Activated CD4-positive, alpha-beta T cell treated with anti-CD3 and anti-CD28 coated beads for 48 hours (primary cell): Measurements from ENCODE around the gene TF.

Experiments used
- DNase-seq: peaks from one replicate; pipeline ENCODE4 v3.0.0-alpha.2; 2020

TF gene

GRCh38 chr3:133838296-133838789 lies 92.2 kb downstream of the TF start:
- DNase-seq: no peak

- no peak for DNase-seq
These were observed 93.0 kb downstream of the TF start for GRCh38 chr3:133838916-133839800.

GRCh38 chr3:133840055-133840737 lies 94.0 kb downstream of the TF start:
- DNase-seq: no peak

- no peak for DNase-seq
These were observed 94.6 kb downstream of the TF start for GRCh38 chr3:133840767-133841166.

- DNase-seq: no peak
These were observed 95.0 kb downstream of the TF start for GRCh38 chr3:133841196-133841595.

GRCh38 chr3:133842158-133842557 lies 96.0 kb downstream of the TF start:
- DNase-seq: no peak

- no peak for DNase-seq
These were observed 97.4 kb downstream of the TF start for GRCh38 chr3:133843634-133844033.

GRCh38 chr3:133845127-133845526 lies 98.9 kb downstream of the TF start:
- DNase-seq: no peak
